HG03095 (cell line): ENCODE data around the gene CDRT4.
"Not testable (repeated sequence)": the region's sequence is repeated elsewhere in the genome, so short reads cannot be mapped to it uniquely, and the experiment has no call there.

Experiments used
- ATAC-seq: cut with Tn5 transposase; IDR thresholded peaks from one replicate; pipeline ENCODE4 v1.9.1; 2021; ENCODE audit warnings: moderate library complexity; ENCODE audit not compliant: unreplicated experiment

CDRT4 gene

DNA sequence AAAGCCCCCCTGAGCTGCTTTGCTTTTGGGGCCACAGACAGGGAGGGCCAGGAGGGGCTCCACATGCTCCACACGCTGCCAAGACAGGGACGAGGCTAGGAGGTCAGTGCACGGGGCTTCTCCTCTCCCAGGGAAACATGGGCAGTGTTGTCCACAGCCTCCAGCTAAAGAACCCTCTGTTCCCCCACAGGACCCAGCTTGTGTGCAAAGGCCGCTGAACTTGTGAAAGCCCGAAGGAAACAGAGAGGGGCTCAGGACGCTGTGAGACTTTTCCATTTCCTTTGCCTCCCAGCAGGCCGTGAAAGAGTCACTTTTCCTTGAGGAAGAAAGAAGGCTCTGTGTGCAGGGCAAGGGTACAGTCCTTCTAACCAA, 9.7 kb downstream of the CDRT4 start:
- no peak for ATAC-seq

- no peak for ATAC-seq
Measured at GRCh38 chr17:15456972-15457722, 10.3 kb downstream of the CDRT4 start.

GRCh38 chr17:15456496-15456895, 10.9 kb downstream of the CDRT4 start:
- ATAC-seq, result no peak

GRCh38 chr17:15454346-15454745, 13.1 kb downstream of the CDRT4 start:
- no peak for ATAC-seq

DNA sequence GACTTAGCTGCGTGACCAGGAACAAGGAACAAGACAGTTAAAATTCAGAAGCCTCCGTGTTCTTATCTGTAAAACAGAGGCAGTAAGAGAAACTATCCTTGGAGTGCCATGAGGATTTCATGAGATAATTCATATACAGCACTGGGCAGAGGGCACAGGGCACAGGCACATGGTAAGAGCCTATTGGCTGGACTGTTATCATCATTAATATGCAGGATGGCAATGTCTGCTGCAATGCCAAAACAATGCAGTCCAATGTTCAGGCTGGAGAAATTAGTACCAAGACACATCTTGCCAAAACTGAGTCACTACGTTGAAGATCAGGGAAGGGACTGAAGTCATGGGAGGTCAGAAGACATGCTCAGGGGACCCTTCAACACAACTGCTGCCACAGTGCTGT, 13.6 kb downstream of the CDRT4 start:
- ATAC-seq, result no peak

- ATAC-seq, result no peak
Measured at GRCh38 chr17:15453246-15453645, 14.2 kb downstream of the CDRT4 start.

DNA sequence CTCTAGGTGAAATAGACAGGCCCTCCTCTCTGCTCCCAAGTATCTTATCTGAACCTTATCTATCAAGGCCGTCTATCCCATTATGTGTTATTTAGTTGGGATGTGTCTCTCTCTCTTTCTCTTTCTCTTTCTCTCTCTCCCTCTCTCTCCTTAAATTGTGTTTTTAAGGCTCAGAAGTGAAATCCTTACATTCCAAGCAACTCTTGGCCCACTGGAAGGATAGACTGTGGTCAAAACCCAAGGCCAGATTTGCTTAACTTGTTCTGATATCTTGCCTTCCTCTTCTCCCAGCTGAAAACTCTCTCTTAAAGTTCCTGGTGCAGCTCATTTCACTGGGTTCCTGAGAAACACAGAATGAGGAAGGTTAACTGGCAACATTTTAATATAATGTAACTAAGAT, 14.7 kb downstream of the CDRT4 start:
- ATAC-seq, result no peak

GRCh38 chr17:15451680-15452079, 15.7 kb downstream of the CDRT4 start:
- no peak for ATAC-seq

- no peak for ATAC-seq
Measured at GRCh38 chr17:15448580-15448956, 18.9 kb downstream of the CDRT4 start.

- no peak for ATAC-seq
Measured at GRCh38 chr17:15447928-15448579, 19.4 kb downstream of the CDRT4 start.

- no peak for ATAC-seq
Measured at GRCh38 chr17:15446036-15446435, 21.4 kb downstream of the CDRT4 start.

GRCh38 chr17:15444805-15445204, 22.6 kb downstream of the CDRT4 start:
- ATAC-seq, result no peak

DNA sequence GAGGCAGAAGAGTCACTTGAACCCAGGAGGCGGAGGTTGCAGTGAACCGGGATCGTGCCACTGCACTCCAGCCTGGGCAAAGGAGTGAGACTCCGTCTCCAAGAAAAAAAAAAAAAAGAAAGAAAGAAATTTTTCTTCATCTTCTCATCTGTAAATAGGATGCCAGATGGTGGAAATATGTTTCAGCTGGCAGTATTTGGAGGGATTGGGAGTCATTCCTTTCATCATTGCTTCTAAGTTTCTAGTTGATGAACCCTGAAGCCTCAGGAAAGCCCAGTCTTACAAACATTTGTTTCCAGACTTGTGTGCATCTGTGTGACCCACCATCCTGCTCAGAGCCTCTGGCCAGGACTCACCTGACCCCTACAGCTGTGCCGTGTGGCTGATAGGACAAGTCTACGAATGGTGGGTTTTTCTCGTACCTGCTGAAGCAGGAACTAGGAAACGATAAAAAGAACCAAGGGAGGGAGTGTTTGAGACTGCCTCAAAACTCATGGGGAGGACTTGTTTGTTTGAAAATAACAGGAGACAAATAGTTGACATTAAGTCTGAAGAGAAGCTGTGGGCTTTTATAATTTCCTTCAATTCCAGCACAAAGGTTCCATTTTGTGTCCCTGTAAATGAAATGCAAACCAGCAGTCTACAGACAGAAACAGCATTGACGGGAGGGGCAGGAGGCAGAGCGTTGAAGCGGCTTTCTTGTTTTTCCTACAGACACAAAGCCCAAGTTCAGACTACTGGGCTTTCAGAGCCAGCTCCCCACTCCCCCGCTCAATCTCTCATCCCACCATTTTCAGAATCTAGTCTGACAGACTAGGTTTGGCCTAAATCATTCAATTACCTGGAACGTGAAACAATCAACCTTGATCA, 24.9 kb downstream of the CDRT4 start:
- no peak for ATAC-seq

- ATAC-seq, result no peak
Measured at GRCh38 chr17:15441315-15441714, 26.1 kb downstream of the CDRT4 start.

GRCh38 chr17:15440347-15440746, 27.1 kb downstream of the CDRT4 start:
- no peak for ATAC-seq

DNA sequence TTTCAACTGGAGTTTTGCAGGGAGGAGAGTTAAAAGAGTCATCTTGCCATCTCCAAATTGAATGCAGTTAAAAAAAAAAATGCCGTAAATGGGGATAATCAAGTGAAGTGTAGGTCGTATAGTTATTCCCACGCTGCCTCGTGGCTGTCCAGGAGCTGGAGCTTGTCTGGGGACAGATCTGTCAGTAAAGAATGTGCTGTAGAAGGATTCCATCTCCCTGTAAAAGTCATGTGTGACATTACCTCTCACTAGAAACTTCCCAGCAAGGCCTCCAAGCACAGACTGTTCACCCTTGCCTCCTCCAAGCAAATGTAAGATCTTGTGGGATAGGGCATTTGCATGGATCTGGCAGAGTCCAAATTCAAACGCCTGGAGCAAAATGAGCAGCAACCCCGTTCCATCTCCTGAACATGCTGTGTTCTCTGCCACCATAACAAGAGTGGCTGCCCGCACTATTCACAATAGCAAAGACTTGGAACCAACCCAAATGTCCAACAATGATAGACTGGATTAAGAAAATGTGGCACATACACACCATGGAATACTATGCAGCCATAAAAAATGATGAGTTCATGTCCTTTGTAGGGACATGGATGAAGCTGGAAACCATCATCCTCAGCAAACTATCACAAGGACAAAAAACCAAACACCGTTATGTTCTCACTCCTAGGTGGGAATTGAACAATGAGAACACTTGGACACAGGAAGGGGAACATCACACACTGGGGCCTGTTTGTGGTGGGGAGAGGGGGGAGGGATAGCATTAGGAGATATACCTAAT, 28.0 kb downstream of the CDRT4 start:
- ATAC-seq, result not testable (repeated sequence)

- no peak for ATAC-seq
Measured at GRCh38 chr17:15438491-15439105, 28.8 kb downstream of the CDRT4 start.

DNA sequence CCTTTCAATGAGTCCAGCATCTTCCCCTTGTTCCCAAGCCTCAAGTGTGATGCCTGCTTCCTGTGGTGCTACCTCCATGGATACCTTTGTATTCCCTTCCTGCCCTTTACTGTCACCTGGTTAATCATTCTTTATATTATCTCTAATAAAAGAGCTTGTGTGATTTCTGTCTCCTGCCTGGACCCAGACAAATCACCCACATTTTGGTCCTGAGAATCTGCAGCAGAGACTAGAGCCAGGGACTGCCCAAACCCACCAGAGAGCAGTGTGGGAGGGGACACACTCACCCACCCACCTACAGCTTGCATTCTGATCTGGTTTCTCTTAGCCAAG, 30.2 kb downstream of the CDRT4 start:
- no peak for ATAC-seq

DNA sequence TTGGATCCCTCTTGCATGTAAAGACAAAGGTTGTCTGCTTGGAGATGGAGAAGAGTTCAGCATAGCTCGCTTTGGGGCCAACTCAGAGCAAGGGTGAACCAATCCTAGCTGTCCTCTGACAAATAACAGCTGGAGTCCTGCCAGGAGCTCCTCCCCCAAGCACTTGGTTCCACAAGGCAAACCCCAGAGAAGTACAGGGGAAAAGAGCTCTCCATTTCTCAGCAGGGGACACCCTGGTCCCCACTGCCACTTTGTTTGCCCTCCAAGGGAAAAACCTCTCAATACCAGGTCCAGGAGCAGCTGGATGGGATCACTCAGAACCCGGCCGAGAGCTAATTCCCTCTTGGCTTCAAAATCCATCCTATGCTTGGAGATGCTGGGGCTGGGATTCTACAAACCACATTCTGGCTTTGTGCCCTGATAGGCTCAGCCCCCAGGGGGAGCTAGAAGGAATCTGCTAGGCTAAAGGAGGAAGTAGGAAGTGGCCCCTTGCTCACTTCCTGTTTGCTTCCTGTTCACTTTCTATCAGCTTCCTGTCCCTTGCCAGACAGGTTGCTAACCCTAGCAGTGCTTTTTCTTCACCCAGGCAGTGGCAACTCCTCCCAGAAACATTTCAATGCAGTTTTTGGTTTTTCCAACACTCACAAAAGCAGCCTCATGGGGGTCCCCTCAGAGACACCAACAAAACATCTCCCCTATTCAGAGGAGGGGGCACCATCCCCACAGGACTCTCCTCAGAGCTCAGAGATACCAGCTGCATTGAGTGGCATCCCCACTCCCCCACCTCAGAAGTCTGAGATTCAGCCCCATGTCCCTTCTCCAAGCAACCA, 30.7 kb downstream of the CDRT4 start:
- no peak for ATAC-seq

DNA sequence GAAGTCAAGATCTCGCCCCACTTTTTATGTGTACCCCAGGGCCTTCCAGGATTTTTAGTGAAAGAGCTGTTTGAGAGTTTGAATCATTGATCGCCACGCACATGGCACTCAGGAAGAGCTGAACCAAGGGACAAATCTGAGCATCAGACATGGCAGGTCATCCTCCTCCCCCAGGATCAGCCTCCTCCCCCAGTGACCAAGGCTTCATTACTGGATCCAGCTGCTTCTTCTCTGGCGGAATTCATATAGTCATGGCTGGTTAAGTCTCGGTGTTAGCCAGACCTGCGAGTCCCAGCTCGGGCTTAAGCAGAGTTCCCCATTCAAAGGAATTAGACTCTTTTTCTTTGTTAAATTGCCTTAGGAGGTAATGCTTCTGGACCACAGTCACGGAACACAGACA, 32.5 kb downstream of the CDRT4 start:
- no peak for ATAC-seq
